Loucy (cell line): ENCODE measurements around the gene BTN2A1.
"Not testable (repeated sequence)": the region's sequence is repeated elsewhere in the genome, so short reads cannot be mapped to it uniquely, and the experiment has no call there.

Experiments used
- H2AFZ ChIP-seq: fragments of 200-600 bp; sonication (generic); 2 replicates; pipeline ENCODE4 v1.6.0; 2016; ENCODE audit warnings: antibody characterized with exemption, mild to moderate bottlenecking, low read length, moderate library complexity
- H3F3A ChIP-seq: fragments of 200-600 bp; 2 replicates; pipeline ENCODE4 v1.6.0; 2016; ENCODE audit warnings: antibody characterized with exemption, low read depth, mild to moderate bottlenecking
- H3K27me3 ChIP-seq: fragments of 200-600 bp; sonication (generic); 2 replicates; pipeline ENCODE4 v1.6.1; 2014; ENCODE audit warnings: low read length, mild to moderate bottlenecking; ENCODE audit not compliant: insufficient read depth, poor library complexity, severe bottlenecking
- H3K36me3 ChIP-seq: fragments of 200-600 bp; sonication (generic); 2 replicates; pipeline ENCODE4 v1.6.1; 2016; ENCODE audit warnings: low read length; ENCODE audit not compliant: insufficient read depth
- H3K4me1 ChIP-seq: fragments of 200-600 bp; sonication (generic); 2 replicates; pipeline ENCODE4 v1.5.1; 2014; ENCODE audit warnings: low read length, mild to moderate bottlenecking; ENCODE audit not compliant: insufficient read depth, poor library complexity, severe bottlenecking
- H3K4me2 ChIP-seq: fragments of 200-600 bp; sonication (generic); 2 replicates; pipeline ENCODE4 v1.6.0; 2014; ENCODE audit warnings: antibody characterized with exemption, low read length, low read depth, mild to moderate bottlenecking; ENCODE audit not compliant: poor library complexity, severe bottlenecking
- H3K4me3 ChIP-seq: fragments of 200-600 bp; sonication (generic); 2 replicates; pipeline ENCODE4 v1.5.1; 2014; ENCODE audit warnings: low read length, mild to moderate bottlenecking, mixed read lengths; ENCODE audit not compliant: poor library complexity, severe bottlenecking
- H3K79me2 ChIP-seq: fragments of 200-600 bp; sonication (generic); 2 replicates; pipeline ENCODE4 v1.6.1; 2014; ENCODE audit warnings: low read length; ENCODE audit not compliant: insufficient read depth
- H3K9ac ChIP-seq: fragments of 200-600 bp; sonication (generic); 2 replicates; pipeline ENCODE4 v1.6.0; 2014; ENCODE audit warnings: mild to moderate bottlenecking, low read depth, low read length, moderate library complexity; ENCODE audit not compliant: poor library complexity, severe bottlenecking
- H3K9me2 ChIP-seq: fragments of 200-600 bp; sonication (generic); replicated peaks from 2 replicates; pipeline ENCODE4 v1.6.1; 2016; ENCODE audit warnings: low read depth, low read length, mixed read lengths
- H3K9me3 ChIP-seq: fragments of 200-600 bp; sonication (generic); 2 replicates; pipeline ENCODE4 v1.6.1; 2014; ENCODE audit warnings: mild to moderate bottlenecking, antibody characterized with exemption, low read length, low read depth; ENCODE audit not compliant: insufficient read depth
- H4K20me1 ChIP-seq: fragments of 200-600 bp; sonication (generic); 2 replicates; pipeline ENCODE4 v1.6.0; 2014; ENCODE audit warnings: antibody characterized with exemption, low read length, mild to moderate bottlenecking; ENCODE audit not compliant: insufficient read depth, poor library complexity, severe bottlenecking
- EZH2phosphoT487 ChIP-seq: fragments of 200-600 bp; IDR thresholded peaks from 2 replicates; pipeline ENCODE4 v1.6.1; 2018; ENCODE audit warnings: antibody characterized with exemption, mild to moderate bottlenecking, moderate library complexity, borderline replicate concordance
- TF ChIP-seq, protein P1 (sequence below): fragments of 200-600 bp; sonication (generic); conservative IDR thresholded peaks from 2 replicates; pipeline ENCODE4 v1.5.1; 2014; ENCODE audit warnings: mild to moderate bottlenecking, antibody characterized with exemption, low read length

BTN2A1 gene

DNA sequence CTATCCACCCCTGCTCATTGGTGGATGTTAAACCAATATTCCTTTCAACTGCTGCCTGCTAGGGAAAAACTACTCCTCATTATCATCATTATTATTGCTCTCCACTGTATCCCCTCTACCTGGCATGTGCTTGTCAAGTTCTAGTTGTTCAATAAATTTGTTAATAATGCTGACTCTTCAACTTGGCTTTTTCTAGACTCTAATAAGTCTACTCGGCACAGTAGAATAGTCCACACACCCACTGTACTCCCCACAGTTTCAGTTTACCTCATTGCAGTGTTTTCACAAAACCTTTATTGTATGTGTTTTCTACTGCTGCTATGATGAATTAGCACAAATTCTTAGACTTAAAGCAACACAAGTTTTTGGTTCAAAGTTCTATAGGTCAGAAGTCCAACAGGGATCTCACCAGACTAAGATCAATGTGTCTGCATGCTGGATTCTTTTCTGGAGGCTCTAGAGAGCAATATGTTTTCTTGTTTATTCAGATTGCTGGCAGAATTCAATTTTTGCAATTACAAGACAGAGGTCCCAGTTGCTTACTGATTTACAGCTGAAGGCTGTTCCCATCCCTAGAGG is 42.6 kb upstream of the BTN2A1 start:
- no peak overlapping the region for H3K4me3 ChIP-seq
- no peaks in the 10 kb centered on the region for H3K36me3 ChIP-seq
- H3K27me3 ChIP-seq = no peaks in the 10 kb centered on the region
- peaks cover 10% of the 10 kb centered on the region for H3K4me1 ChIP-seq
- H3K9ac ChIP-seq = no peak overlapping the region
- TF ChIP-seq, protein P1, sequence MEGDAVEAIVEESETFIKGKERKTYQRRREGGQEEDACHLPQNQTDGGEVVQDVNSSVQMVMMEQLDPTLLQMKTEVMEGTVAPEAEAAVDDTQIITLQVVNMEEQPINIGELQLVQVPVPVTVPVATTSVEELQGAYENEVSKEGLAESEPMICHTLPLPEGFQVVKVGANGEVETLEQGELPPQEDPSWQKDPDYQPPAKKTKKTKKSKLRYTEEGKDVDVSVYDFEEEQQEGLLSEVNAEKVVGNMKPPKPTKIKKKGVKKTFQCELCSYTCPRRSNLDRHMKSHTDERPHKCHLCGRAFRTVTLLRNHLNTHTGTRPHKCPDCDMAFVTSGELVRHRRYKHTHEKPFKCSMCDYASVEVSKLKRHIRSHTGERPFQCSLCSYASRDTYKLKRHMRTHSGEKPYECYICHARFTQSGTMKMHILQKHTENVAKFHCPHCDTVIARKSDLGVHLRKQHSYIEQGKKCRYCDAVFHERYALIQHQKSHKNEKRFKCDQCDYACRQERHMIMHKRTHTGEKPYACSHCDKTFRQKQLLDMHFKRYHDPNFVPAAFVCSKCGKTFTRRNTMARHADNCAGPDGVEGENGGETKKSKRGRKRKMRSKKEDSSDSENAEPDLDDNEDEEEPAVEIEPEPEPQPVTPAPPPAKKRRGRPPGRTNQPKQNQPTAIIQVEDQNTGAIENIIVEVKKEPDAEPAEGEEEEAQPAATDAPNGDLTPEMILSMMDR = no peak
- no peak for TF ChIP-seq EZH2phosphoT487
- no peak overlapping the region for H2AFZ ChIP-seq
- no peak overlapping the region for H3K4me2 ChIP-seq
- H3K9me2 ChIP-seq = no peaks in the 10 kb centered on the region
- H3K9me3 ChIP-seq = peaks cover 8% of the 10 kb centered on the region; the same call in 1 of the 2 replicates
- H4K20me1 ChIP-seq = no peaks in the 10 kb centered on the region
- H3K79me2 ChIP-seq = no peaks in the 10 kb centered on the region
- H3F3A ChIP-seq = no peaks in the 10 kb centered on the region

DNA sequence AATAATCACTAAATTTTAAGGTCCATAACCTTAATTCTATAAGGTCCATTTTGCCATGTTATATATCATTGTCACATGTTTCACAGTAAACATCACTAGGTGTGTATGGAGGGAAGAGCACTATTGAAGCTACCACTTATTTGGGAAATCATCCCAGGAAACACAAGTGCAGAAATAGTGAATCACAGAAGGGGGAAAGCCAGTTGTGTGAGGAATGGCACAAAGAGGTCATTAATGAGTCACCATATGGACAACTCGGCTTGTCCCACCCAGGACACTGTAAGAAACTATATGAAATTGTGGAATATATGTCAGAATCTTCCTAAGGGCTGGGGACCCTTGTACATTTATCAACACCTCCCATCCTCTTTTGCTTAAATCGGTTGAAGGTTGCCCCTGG is 42.0 kb upstream of the BTN2A1 start:
- Histone ChIP-seq H2AFZ (no peak overlapping the region), H3K4me3 (no peak overlapping the region), H3K27me3 (no peaks in the 10 kb centered on the region), H3K4me2 (no peak overlapping the region), H3K9ac (no peak overlapping the region), H3K36me3 (no peaks in the 10 kb centered on the region), H3K9me2 (no peaks in the 10 kb centered on the region), H3K9me3 (peaks cover 8% of the 10 kb centered on the region; the same call in 1 of the 2 replicates), H3K4me1 (peaks cover 10% of the 10 kb centered on the region), H4K20me1 (no peaks in the 10 kb centered on the region), H3K79me2 (no peaks in the 10 kb centered on the region), H3F3A (no peaks in the 10 kb centered on the region)
- TF ChIP-seq, protein P1 = no peak
- TF ChIP-seq EZH2phosphoT487 = no peak

DNA sequence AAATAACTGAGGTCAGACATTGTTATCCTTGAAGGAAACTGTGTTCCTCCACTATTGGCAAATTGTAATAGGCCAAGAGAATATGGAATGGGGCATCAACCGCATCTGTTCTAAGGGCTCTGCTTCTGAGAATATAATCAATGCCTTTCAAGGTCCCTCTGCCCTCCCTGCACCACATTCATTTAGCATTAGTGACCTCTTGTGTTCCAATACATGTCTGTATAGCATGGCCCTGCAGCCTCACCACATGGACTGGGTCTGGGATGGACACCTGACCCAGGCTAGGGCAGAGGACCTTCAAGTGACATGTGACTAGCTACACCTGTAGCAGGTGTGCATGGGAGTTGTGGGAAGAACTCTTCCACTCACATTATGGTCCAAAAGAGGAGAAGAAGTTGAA is 41.5 kb upstream of the BTN2A1 start:
- H3F3A ChIP-seq = no peaks in the 10 kb centered on the region
- H4K20me1 ChIP-seq = no peaks in the 10 kb centered on the region
- TF ChIP-seq EZH2phosphoT487 = no peak
- TF ChIP-seq, protein P1 = no peak
- peaks cover 10% of the 10 kb centered on the region for H3K4me1 ChIP-seq
- no peak overlapping the region for H3K9ac ChIP-seq
- H3K9me3 ChIP-seq = peaks cover 8% of the 10 kb centered on the region; the same call in 1 of the 2 replicates
- no peak overlapping the region for H3K4me3 ChIP-seq
- no peaks in the 10 kb centered on the region for H3K27me3 ChIP-seq
- no peaks in the 10 kb centered on the region for H3K79me2 ChIP-seq
- H3K4me2 ChIP-seq = no peak overlapping the region
- no peaks in the 10 kb centered on the region for H3K9me2 ChIP-seq
- no peaks in the 10 kb centered on the region for H3K36me3 ChIP-seq
- no peak overlapping the region for H2AFZ ChIP-seq

DNA sequence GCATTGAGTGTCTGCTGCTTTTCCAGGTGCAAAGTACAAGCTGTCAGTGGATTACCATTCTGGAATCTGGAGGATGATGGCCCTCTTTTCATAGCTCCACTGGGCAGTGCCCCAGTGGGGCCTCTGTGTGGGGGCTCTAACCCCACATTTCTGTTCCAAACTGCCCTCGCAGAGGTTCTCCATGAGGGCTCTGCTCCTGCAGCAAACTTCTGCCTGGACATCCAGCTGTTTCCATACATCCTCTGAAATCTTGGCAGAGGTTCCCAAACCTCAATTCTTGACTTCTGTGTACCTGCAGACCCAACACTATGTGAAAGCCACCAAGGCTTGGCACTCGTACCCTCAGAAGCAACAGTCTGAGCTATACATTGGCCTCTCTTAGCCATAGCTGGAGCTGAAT is 39.7 kb upstream of the BTN2A1 start:
- H3K4me1 ChIP-seq, H3K4me2 ChIP-seq, H3F3A ChIP-seq, H3K9ac ChIP-seq, H3K36me3 ChIP-seq, H4K20me1 ChIP-seq, H3K27me3 ChIP-seq, H3K9me3 ChIP-seq, H3K4me3 ChIP-seq, H2AFZ ChIP-seq, H3K9me2 ChIP-seq, H3K79me2 ChIP-seq: not testable (repeated sequence)

DNA sequence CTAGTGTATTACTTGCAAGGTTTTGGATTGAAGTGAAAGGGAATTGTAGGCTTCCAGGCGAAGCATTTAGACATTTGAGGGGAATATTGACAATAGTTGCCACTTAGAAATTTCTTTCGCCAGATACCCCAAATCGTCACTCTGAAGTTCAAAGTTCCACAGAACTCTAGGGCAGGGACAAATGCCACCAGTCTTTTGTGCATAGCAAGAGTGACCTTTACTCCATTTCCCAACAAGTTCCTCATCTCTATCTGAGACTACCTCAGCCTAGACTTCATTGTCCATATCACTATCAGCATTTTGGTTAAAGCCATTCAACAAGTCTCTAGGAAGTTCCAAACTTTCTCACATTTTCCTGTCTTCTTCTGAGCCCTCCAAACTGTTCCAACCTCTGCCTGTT is 39.0 kb upstream of the BTN2A1 start:
- H3K9ac ChIP-seq, H3K79me2 ChIP-seq, H3K4me2 ChIP-seq, H3F3A ChIP-seq, H3K9me2 ChIP-seq, H3K4me1 ChIP-seq, H3K9me3 ChIP-seq, H4K20me1 ChIP-seq, H3K36me3 ChIP-seq, H2AFZ ChIP-seq, H3K4me3 ChIP-seq, H3K27me3 ChIP-seq: not testable (repeated sequence)
